NCI-H446 treated with DMSO at 0.1 percent for 48 hours (cell line): Measurements from ENCODE around the gene TRH.
"Not testable (repeated sequence)": the region's sequence is repeated elsewhere in the genome, so short reads cannot be mapped to it uniquely, and the experiment has no call there.

Experiments used
- DNase-seq: peaks from one replicate; lab custom pipeline; 2025; lab: John Stamatoyannopoulos, UW

The TRH gene

DNA sequence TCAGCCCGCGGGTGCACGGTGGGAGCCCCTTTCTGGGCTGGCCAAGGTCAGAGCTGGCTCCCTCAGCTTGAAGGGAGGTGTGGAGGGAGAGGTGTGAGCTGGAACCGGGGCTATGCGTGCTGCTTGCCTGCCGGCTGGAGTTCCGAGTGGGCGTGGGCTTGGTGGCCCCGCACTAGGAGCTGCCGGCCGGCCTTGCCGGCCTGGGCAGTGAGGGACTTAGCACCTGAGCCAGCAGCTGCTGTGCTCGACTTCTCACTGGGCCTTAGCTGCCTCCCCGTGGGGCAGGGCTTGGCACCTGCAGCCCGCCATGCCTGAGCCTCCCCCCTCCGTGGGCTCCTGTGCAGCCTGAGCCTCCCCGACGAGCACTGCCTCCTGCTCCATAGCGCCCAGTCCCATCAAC lies 36.0 kb downstream of the TRH start:
- DNase-seq = no peak

DNA sequence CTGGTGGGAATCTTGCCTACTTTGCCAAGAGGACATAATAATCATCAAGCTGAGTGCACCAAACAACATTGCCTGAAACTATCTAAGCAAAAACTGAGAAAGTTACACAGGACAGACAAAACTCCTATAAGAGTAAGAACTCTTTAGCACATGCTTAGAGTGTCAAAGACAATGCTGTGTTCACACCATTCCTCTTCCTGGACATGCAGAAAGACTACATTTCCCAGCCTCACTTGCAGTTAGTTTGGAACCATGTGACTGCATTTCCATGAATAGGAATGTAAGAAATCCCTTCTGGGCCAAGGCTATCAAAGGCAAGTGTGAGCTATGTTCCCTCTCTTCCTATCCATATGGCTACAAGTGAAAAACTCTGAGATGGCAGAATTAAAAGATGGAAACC lies 37.6 kb downstream of the TRH start:
- DNase-seq = not testable (repeated sequence)

DNA sequence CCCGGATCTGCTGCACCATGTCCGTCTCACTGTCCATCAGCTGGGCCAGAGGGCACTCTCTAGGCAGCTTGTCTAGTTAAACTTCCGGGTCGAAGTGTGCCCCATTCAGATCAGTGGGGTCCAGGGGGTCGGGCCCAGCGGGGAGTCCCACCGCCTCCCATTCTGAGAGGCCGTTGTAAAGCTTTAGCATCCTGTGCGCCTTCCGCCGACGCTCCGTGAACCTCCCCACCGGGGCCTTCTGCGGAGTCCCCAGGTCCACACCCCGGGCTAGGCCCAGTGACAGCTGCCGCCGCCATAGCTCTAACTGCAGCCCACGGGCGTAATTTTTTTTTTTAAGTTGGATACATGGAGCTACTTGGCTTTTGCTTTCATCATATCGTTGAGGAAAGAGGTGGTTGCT lies 38.7 kb downstream of the TRH start:
- not testable (repeated sequence) for DNase-seq

DNA sequence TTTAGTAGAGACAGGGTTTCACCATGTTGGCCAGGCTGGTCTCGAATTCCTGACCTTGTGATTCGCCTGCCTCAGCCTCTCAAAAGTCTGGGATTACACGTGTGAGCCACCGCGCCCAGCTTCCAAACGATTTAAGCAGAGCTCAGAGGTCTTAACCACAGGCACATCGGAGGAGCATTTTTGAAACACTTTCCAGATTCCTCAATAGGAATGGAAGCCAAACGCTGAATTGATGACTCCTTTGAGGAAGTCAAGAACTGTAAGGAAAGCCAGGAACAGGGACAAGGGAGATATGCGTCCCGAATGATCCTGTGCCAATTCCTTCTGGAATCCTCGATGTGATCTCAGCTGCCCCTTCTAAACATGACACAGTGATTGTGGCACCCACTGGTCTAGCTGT lies 40.0 kb downstream of the TRH start:
- no peak for DNase-seq

DNA sequence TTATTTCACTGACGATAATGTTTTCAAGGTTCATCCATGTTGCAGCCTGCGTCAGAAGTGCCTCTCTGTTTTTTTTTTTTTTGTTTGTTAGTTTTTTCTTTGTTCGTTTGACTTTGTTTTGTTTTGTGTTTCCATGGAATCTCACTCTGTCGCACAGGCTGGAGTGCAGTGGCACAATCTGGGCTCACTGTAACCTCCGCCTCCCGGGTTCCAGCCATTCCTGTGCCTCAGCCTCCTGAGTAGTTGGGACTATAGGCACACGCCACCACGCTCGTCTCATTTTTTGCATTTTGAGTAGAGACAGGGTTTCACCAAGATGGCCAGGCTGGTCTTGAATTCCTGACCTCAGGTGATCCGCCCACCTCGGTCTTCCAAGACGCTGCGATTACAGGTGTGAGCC lies 43.1 kb downstream of the TRH start:
- DNase-seq = not testable (repeated sequence)

DNA sequence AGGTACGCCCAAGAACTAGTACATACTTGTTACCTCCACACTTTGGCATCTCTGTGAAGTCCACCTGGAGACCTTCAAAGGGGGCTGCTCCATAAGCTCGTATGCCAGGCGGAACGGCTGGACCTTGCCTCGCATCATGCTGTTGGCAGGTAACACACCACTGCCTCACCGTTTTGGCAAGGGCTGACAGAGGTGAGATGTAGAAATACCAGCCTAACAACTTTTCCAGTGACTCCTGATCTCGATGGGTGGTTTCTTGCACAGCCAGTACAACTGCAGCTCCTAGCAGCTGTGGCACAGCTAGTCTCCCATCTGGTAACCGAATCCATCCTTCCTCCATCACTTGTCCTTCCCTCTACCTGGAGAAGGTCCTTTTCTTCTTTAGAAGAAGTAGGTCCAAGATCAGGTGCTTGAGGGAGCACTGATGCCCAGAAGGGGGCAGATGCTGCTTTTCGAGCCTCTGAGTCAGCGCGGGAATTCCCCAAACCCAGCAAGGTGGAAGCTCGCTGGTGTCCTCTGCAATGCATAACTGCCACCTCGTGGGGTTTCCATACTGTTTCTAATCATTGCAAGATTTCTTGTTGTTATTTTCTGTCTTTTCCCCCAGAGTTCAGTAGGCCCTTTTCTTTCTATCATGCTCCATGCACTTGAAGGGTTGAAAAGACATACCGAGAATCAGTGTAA lies 51.8 kb downstream of the TRH start:
- DNase-seq = not testable (repeated sequence)

DNA sequence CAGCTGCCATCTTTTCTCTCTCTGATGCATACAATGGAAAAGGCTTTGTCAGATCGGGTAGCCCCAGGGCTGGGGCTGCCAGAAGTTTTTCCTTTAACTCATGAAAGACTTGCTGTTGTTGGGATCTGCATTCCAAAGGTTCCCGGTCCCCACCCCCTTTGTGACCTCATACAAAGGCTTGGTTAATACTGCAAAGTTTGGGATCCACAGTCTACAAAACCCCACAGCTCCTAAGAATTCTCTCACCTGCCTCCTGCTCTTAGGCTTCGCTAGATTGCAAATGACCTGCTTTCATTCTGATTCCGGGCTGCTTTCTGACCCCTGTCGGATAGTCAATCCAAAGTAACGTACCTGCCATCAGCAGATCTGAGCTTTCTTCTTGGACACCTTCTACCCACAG lies 52.9 kb downstream of the TRH start:
- DNase-seq = not testable (repeated sequence)
